K562 (cell line): ENCODE data around the gene POR. TPM values are rescaled to one million over a fixed set of nuclear protein-coding genes. Genes with fewer than 3 reads are reported as not detected.
A peak's percentile ranks its signal among the peaks of the same experiment; 100 is the strongest.

Experiments used
- CBX5 ChIP-seq: IDR thresholded peaks from 2 replicates; pipeline ENCODE4 v1.6.1; 2014; ENCODE audit warnings: low read depth, borderline replicate concordance
- ERF ChIP-seq: fragments of 450-650 bp; formaldehyde crosslinking; IDR thresholded peaks from 2 replicates; pipeline ENCODE4 v1.4.0; 2020; ENCODE audit warnings: mild to moderate bottlenecking, mixed read lengths
- FOXA3 ChIP-seq, 2 experiments: fragments of 450-650 bp in 1 of 2; sonication (generic) in 1 of 2; formaldehyde crosslinking; IDR thresholded peaks in 1 of 2; conservative IDR thresholded peaks in 1 of 2; 2 replicates each; pipeline versions ENCODE4 v1.4.0 to v1.8.0; 2020 to 2022; ENCODE audit warnings: mild to moderate bottlenecking in 2 of 2, missing genetic modification reagents in 1 of 2
- HCFC1 ChIP-seq: IDR thresholded peaks from 2 replicates; pipeline ENCODE4 v1.6.1; 2012; ENCODE audit warnings: low read depth, low read length, improper control_type of control experiment
- KDM1A ChIP-seq, 2 experiments: fragments of 450-650 bp; IDR thresholded peaks; 2 replicates each; pipeline ENCODE4 v1.6.1; 2016; ENCODE audit warnings: mild to moderate bottlenecking in 2 of 2
- KDM2B ChIP-seq: fragments of 250-450 bp; sonication (Bioruptor Pico); IDR thresholded peaks from 2 replicates; pipeline ENCODE4 v1.8.0; 2021; ENCODE audit warnings: mild to moderate bottlenecking, moderate library complexity
- NR2F6 ChIP-seq: fragments of 450-650 bp; formaldehyde crosslinking; IDR thresholded peaks from 2 replicates; pipeline ENCODE4 v1.4.0; 2020; ENCODE audit warnings: mild to moderate bottlenecking
- SMAD1 ChIP-seq: fragments of 150-350 bp; IDR thresholded peaks from 2 replicates; pipeline ENCODE4 v1.6.1; 2014; ENCODE audit warnings: low read length, low read depth; ENCODE audit not compliant: partially characterized antibody
- SMARCA4 ChIP-seq: fragments of 450-650 bp; IDR thresholded peaks from 2 replicates; pipeline ENCODE4 v1.6.1; 2016
- SPI1 ChIP-seq: IDR thresholded peaks from 2 replicates; pipeline ENCODE4 v1.6.1; 2011; ENCODE audit warnings: low read depth, low read length, control low read depth, borderline replicate concordance
- ZC3H11A ChIP-seq: IDR thresholded peaks from 2 replicates; pipeline ENCODE4 v1.6.1; 2012; ENCODE audit warnings: low read depth, low read length, improper control_type of control experiment
- ZFP36 ChIP-seq: fragments of 150-350 bp; IDR thresholded peaks from 2 replicates; pipeline ENCODE4 v1.6.1; 2018; ENCODE audit warnings: low read length, low read depth; ENCODE audit not compliant: partially characterized antibody
- ZNF785 ChIP-seq: fragments of 250-450 bp; sonication (Bioruptor Pico); IDR thresholded peaks from 2 replicates; pipeline ENCODE4 v1.4.0; 2020; ENCODE audit warnings: mild to moderate bottlenecking
- polyA plus RNA-seq, 8 experiments: library from polyadenylated mRNA; depleted of rRNA in 4 of 8; stranded (reverse) in 5 of 8; unstranded in 3 of 8; fragments of >200 nt; fragmentation: Nextera tagmentation in 2 of 8; fragmentation: Illumina TruSeq in 1 of 8; extraction: Ambion mirVana in 2 of 8; extraction: Trizol in 1 of 8; gene quantifications; 2 replicates each; pipeline versions ENCODE4 v1.2.1 to v1.2.3, GENCODE V29; 2011 to 2014; ENCODE audit warnings: inconsistent platforms in 1 of 8, missing spikeins in 1 of 8
- total RNA-seq, 7 experiments: library from RNA; depleted of rRNA in 6 of 7; stranded (reverse); fragments of >200 nt in 6 of 7; fragmentation: Illumina TruSeq in 2 of 7; extraction: Trizol in 2 of 7; gene quantifications; 2 replicates each; pipeline versions ENCODE4 v1.2.1 to v1.2.3, GENCODE V29; 2011 to 2021; ENCODE audit warnings: low replicate concordance in 1 of 7
- TF ChIP-seq, protein P1 (sequence below): fragments of 250-450 bp; sonication (Bioruptor Pico); IDR thresholded peaks from 2 replicates; pipeline ENCODE4 v1.5.0; 2021; ENCODE audit warnings: mild to moderate bottlenecking, moderate library complexity
- TF ChIP-seq, protein P2 (sequence below): sonication (generic); formaldehyde crosslinking; IDR thresholded peaks from 2 replicates; pipeline ENCODE4 v1.8.0; 2023; ENCODE audit warnings: mild to moderate bottlenecking, missing genetic modification reagents
- TF ChIP-seq, protein P3 (sequence below): fragments of 450-650 bp; IDR thresholded peaks from 2 replicates; pipeline ENCODE4 v1.6.1; 2018; ENCODE audit warnings: mild to moderate bottlenecking, low read depth; ENCODE audit not compliant: partially characterized antibody
- TF ChIP-seq, protein P4 (sequence below): sonication (generic); formaldehyde crosslinking; IDR thresholded peaks from 2 replicates; pipeline ENCODE4 v1.8.1; 2023; ENCODE audit warnings: mild to moderate bottlenecking, missing genetic modification reagents, moderate library complexity

POR gene
- total and polyA plus RNA-seq, 9 of the 15 experiments (the other 6 are each of a cell fraction or from before 2014, with no cell fraction given), result 4.7 to 142 (median 40.8) TPM

DNA sequence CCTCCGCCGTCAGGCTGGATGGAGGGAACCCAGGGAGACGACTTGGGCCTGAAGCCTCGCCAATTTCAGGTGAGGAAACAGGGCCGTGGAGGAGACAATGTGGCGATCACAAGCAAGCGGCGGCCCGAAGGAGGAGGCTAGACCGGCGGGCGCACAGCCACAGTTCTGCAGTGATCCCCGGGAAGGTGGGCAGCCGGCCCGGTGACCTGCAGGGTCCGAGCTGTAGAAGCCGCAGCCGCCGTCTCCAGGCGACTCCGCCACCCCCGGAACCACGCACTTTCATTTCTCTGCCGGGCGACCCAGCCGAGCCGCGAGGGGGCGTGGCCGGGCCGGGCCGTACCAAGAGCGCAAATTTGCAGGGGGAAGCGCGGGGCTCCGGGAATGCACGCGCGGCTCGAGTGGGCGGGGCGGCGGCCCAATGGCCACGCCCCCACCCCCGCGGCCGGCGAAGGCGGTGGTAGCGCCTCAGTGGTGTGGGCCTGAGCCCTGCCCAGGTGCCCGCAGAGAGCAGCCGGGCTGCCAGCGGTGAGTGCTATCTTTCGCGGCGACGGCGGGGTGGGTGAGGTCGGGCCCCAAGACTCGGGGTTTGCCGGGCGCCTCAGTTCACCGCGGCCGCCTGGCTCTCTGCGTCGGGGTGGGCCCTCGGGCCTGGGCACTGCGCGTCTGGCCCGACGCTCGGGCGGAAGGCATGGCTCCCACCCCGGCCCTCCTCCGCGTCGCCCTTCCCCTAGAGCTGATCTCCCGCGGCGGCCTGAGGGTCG lies at the start of gene POR (continued):
- TF ChIP-seq, protein P1, sequence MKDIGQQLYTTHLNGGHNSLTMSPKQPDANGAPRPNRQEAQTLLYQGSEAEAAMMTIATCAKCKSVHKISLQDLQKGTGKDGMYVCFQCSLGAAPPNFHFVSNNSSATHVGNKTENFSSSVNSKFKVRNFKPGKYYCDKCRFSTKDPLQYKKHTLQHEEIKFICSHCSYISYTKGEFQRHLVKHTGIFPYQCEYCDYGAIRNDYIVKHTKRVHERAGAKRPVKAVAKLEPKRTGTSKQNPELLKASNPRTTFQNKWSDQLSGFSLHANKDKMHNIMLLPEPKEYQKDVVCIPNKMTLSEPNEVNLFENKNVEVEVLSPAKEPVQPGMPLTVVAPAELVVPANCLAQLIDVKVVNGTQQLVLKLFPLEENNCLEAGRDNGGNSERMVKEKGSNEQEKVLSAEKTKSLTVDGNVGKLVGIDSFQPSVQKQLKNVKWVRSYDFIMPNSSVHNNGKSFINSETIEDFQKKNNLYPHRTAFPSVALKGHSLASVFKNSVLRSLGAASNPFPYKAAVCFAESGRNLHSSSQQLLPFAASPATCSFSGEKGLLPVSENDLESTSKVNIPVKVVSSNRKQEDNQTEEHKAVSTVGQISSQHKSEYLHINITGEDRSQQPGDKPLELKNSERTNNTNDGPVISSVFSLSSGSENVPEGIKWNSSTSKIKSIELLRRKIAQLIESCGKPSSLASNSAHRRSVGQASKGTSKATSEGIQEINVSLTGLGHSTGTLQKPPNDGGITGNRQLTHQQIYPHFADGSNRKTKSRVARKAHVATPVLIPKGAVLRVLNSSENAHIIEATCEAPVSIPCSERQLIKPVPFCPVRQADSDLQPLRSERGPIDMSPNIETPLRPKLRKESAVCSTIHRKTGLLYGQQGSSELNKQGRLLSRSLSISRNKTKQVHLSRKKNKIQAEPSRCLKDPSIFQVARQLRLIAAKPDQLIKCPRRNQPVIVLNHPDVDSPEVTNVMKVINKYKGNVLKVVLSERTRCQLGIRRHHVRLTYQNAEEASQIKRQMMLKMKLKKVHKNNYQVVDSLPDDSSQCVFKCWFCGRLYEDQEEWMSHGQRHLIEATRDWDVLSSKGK (CRISPR knock-in tag), result no peak
- TF ChIP-seq ERF (CRISPR knock-in tag), result peak; percentile 57; the same call in 1 of the 2 replicates
- TF ChIP-seq SPI1, result no peak
- peak; percentile 65; the same call in 1 of the 2 replicates for TF ChIP-seq HCFC1
- TF ChIP-seq SMARCA4, result no peak
- TF ChIP-seq, protein P2, sequence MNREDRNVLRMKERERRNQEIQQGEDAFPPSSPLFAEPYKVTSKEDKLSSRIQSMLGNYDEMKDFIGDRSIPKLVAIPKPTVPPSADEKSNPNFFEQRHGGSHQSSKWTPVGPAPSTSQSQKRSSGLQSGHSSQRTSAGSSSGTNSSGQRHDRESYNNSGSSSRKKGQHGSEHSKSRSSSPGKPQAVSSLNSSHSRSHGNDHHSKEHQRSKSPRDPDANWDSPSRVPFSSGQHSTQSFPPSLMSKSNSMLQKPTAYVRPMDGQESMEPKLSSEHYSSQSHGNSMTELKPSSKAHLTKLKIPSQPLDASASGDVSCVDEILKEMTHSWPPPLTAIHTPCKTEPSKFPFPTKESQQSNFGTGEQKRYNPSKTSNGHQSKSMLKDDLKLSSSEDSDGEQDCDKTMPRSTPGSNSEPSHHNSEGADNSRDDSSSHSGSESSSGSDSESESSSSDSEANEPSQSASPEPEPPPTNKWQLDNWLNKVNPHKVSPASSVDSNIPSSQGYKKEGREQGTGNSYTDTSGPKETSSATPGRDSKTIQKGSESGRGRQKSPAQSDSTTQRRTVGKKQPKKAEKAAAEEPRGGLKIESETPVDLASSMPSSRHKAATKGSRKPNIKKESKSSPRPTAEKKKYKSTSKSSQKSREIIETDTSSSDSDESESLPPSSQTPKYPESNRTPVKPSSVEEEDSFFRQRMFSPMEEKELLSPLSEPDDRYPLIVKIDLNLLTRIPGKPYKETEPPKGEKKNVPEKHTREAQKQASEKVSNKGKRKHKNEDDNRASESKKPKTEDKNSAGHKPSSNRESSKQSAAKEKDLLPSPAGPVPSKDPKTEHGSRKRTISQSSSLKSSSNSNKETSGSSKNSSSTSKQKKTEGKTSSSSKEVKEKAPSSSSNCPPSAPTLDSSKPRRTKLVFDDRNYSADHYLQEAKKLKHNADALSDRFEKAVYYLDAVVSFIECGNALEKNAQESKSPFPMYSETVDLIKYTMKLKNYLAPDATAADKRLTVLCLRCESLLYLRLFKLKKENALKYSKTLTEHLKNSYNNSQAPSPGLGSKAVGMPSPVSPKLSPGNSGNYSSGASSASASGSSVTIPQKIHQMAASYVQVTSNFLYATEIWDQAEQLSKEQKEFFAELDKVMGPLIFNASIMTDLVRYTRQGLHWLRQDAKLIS (CRISPR knock-in tag), result peak; percentile 77
- TF ChIP-seq ZC3H11A, result no peak
- no peak; a peak in 1 of 4 replicates for TF ChIP-seq FOXA3 (CRISPR knock-in tag; conservative IDR thresholded peaks at IDR 0.05 in 1 of 2, IDR thresholded peaks at IDR 0.05 in 1 of 2)
- peak; percentile 54; the same call in 1 of the 2 replicates for TF ChIP-seq KDM2B (CRISPR knock-in tag)
- no peak for TF ChIP-seq ZNF785 (CRISPR knock-in tag)
- TF ChIP-seq, protein P3, sequence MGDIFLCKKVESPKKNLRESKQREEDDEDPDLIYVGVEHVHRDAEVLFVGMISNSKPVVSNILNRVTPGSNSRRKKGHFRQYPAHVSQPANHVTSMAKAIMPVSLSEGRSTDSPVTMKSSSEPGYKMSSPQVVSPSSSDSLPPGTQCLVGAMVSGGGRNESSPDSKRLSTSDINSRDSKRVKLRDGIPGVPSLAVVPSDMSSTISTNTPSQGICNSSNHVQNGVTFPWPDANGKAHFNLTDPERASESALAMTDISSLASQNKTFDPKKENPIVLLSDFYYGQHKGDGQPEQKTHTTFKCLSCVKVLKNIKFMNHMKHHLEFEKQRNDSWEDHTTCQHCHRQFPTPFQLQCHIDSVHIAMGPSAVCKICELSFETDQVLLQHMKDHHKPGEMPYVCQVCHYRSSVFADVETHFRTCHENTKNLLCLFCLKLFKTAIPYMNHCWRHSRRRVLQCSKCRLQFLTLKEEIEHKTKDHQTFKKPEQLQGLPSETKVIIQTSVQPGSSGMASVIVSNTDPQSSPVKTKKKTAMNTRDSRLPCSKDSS, result no peak
- TF ChIP-seq NR2F6 (CRISPR knock-in tag), result peak; percentile 65; the same call in 1 of the 2 replicates
- no peak for TF ChIP-seq ZFP36
- TF ChIP-seq, protein P4, sequence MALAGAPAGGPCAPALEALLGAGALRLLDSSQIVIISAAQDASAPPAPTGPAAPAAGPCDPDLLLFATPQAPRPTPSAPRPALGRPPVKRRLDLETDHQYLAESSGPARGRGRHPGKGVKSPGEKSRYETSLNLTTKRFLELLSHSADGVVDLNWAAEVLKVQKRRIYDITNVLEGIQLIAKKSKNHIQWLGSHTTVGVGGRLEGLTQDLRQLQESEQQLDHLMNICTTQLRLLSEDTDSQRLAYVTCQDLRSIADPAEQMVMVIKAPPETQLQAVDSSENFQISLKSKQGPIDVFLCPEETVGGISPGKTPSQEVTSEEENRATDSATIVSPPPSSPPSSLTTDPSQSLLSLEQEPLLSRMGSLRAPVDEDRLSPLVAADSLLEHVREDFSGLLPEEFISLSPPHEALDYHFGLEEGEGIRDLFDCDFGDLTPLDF, result peak; percentile 88
- no peak for TF ChIP-seq CBX5
- no peak for TF ChIP-seq KDM1A (IDR thresholded peaks at IDR 0.05)
- TF ChIP-seq SMAD1, result peak; percentile 53
